ENCODE measurements around the gene FCGR2B. TPM values are rescaled to one million over a fixed set of nuclear protein-coding genes. Genes with fewer than 3 reads are reported as not detected.
"Not testable (repeated sequence)": the region's sequence is repeated elsewhere in the genome, so short reads cannot be mapped to it uniquely, and the experiment has no call there.

FCGR2B gene
- total and polyA plus RNA-seq, 5 donors, result 3.3 to 21.7 (median 9.1) TPM

- H3K4me3 ChIP-seq (ENCODE audit: low read length); H3K27me3 ChIP-seq (ENCODE audit: control insufficient read depth, insufficient read depth); H3K27ac ChIP-seq (ENCODE audit: low read length); ATAC-seq; DNase-seq; intact Hi-C loops (cut with DNase I); H3K4me1 ChIP-seq (ENCODE audit: control insufficient read depth, insufficient read depth, low read length); H3K9me3 ChIP-seq (ENCODE audit: control insufficient read depth, low read length): not testable (repeated sequence)
- 71% methylated on average over 2 of the region's 7 CpGs for WGBS
Observed at GRCh38 chr1:161653541-161653940, 9.4 kb upstream of the FCGR2B start.

GRCh38 chr1:161653971-161654370, 9.0 kb upstream of the FCGR2B start:
- DNase-seq; H3K9me3 ChIP-seq (ENCODE audit: control insufficient read depth, low read length); ATAC-seq; H3K4me3 ChIP-seq (ENCODE audit: low read length); H3K4me1 ChIP-seq (ENCODE audit: control insufficient read depth, insufficient read depth, low read length); H3K27me3 ChIP-seq (ENCODE audit: control insufficient read depth, insufficient read depth); intact Hi-C loops (cut with DNase I); H3K27ac ChIP-seq (ENCODE audit: low read length): not testable (repeated sequence)
- WGBS, result 68% methylated on average over 6 of the region's 6 CpGs

GRCh38 chr1:161658524-161658923, 4.4 kb upstream of the FCGR2B start:
- H3K4me1 ChIP-seq (ENCODE audit: control insufficient read depth, insufficient read depth, low read length); DNase-seq; H3K27me3 ChIP-seq (ENCODE audit: control insufficient read depth, insufficient read depth); H3K9me3 ChIP-seq (ENCODE audit: control insufficient read depth, low read length); ATAC-seq; H3K4me3 ChIP-seq (ENCODE audit: low read length); intact Hi-C loops (cut with DNase I); H3K27ac ChIP-seq (ENCODE audit: low read length): not testable (repeated sequence)

GRCh38 chr1:161661660-161662311, 1.2 kb upstream of the FCGR2B start:
- ATAC-seq, result peak in 1 of 2 donors; percentile 26
- H3K4me3 ChIP-seq (ENCODE audit: low read length); H3K4me1 ChIP-seq (ENCODE audit: control insufficient read depth, insufficient read depth, low read length); H3K9me3 ChIP-seq (ENCODE audit: control insufficient read depth, low read length); H3K27me3 ChIP-seq (ENCODE audit: control insufficient read depth, insufficient read depth); intact Hi-C loops (cut with DNase I); DNase-seq; H3K27ac ChIP-seq (ENCODE audit: low read length): not testable (repeated sequence)
- WGBS, result 57% methylated on average over 3 of the region's 9 CpGs

- H3K9me3 ChIP-seq (ENCODE audit: control insufficient read depth, low read length); intact Hi-C loops (cut with DNase I); DNase-seq; H3K27ac ChIP-seq (ENCODE audit: low read length); H3K4me1 ChIP-seq (ENCODE audit: control insufficient read depth, insufficient read depth, low read length); H3K4me3 ChIP-seq (ENCODE audit: low read length); H3K27me3 ChIP-seq (ENCODE audit: control insufficient read depth, insufficient read depth): not testable (repeated sequence)
- no CpG with 5 or more reads among the region's 1 CpG for WGBS
- ATAC-seq, result peak in 1 of 2 donors; percentile 26
Observed at GRCh38 chr1:161663569-161663968, 626 bp downstream of the FCGR2B start.

GRCh38 chr1:161664689-161665088, 1.7 kb downstream of the FCGR2B start:
- DNase-seq; H3K27ac ChIP-seq (ENCODE audit: low read length); intact Hi-C loops (cut with DNase I); H3K4me1 ChIP-seq (ENCODE audit: control insufficient read depth, insufficient read depth, low read length); H3K27me3 ChIP-seq (ENCODE audit: control insufficient read depth, insufficient read depth); H3K4me3 ChIP-seq (ENCODE audit: low read length); H3K9me3 ChIP-seq (ENCODE audit: control insufficient read depth, low read length); ATAC-seq: not testable (repeated sequence)
- WGBS, result no CpG with 5 or more reads among the region's 4 CpGs

GRCh38 chr1:161671045-161672020, 8.4 kb downstream of the FCGR2B start:
- H3K4me1 ChIP-seq (ENCODE audit: control insufficient read depth, insufficient read depth, low read length); H3K27ac ChIP-seq (ENCODE audit: low read length); intact Hi-C loops (cut with DNase I); H3K27me3 ChIP-seq (ENCODE audit: control insufficient read depth, insufficient read depth); ATAC-seq; H3K9me3 ChIP-seq (ENCODE audit: control insufficient read depth, low read length); H3K4me3 ChIP-seq (ENCODE audit: low read length): not testable (repeated sequence)
- DNase-seq, result peak in 1 of 3 donors; percentile 40
- WGBS, result 58% methylated on average over 12 of the region's 15 CpGs

- H3K4me1 ChIP-seq (ENCODE audit: control insufficient read depth, insufficient read depth, low read length); DNase-seq; intact Hi-C loops (cut with DNase I); H3K27ac ChIP-seq (ENCODE audit: low read length); H3K27me3 ChIP-seq (ENCODE audit: control insufficient read depth, insufficient read depth); H3K4me3 ChIP-seq (ENCODE audit: low read length); ATAC-seq; H3K9me3 ChIP-seq (ENCODE audit: control insufficient read depth, low read length): not testable (repeated sequence)
- 88% methylated on average over 6 of the region's 7 CpGs for WGBS
Observed at GRCh38 chr1:161673437-161673836, 10.5 kb downstream of the FCGR2B start.

GRCh38 chr1:161674447-161674846, 11.5 kb downstream of the FCGR2B start:
- intact Hi-C loops (cut with DNase I); H3K9me3 ChIP-seq (ENCODE audit: control insufficient read depth, low read length); H3K4me3 ChIP-seq (ENCODE audit: low read length); ATAC-seq; H3K27ac ChIP-seq (ENCODE audit: low read length); DNase-seq; H3K27me3 ChIP-seq (ENCODE audit: control insufficient read depth, insufficient read depth); H3K4me1 ChIP-seq (ENCODE audit: control insufficient read depth, insufficient read depth, low read length): not testable (repeated sequence)
- 62% methylated on average over 2 of the region's 3 CpGs for WGBS

GRCh38 chr1:161674908-161675307, 12.0 kb downstream of the FCGR2B start:
- WGBS, result 67% methylated on average over 3 of the region's 3 CpGs
- H3K9me3 ChIP-seq (ENCODE audit: control insufficient read depth, low read length); intact Hi-C loops (cut with DNase I); ATAC-seq; H3K27me3 ChIP-seq (ENCODE audit: control insufficient read depth, insufficient read depth); H3K27ac ChIP-seq (ENCODE audit: low read length); H3K4me1 ChIP-seq (ENCODE audit: control insufficient read depth, insufficient read depth, low read length); H3K4me3 ChIP-seq (ENCODE audit: low read length); DNase-seq: not testable (repeated sequence)

- ATAC-seq (no peak), DNase-seq (no peak)
- no peaks in the 10 kb centered on the region for H3K4me1 ChIP-seq (ENCODE audit: control insufficient read depth, insufficient read depth, low read length)
- WGBS, result 91% methylated on average over 2 of the region's 2 CpGs
- no peaks in the 10 kb centered on the region for H3K9me3 ChIP-seq (ENCODE audit: control insufficient read depth, low read length)
- H3K27ac ChIP-seq (ENCODE audit: low read length), result no peak overlapping the region
- intact Hi-C loops (cut with DNase I), result no loop called here
- H3K27me3 ChIP-seq (ENCODE audit: control insufficient read depth, insufficient read depth), result no peaks in the 10 kb centered on the region
- no peak overlapping the region for H3K4me3 ChIP-seq (ENCODE audit: low read length)
Observed at GRCh38 chr1:161676441-161676840, 13.5 kb downstream of the FCGR2B start.
